ENCODE results near the gene CACNA1F.

The CACNA1F gene

GRCh38 chrX:49212861-49213260 lies 20.3 kb downstream of the CACNA1F start:
- Histone ChIP-seq H3K27me3 (ENCODE audit: insufficient read depth, poor library complexity, severe bottlenecking) (no peaks in the 10 kb centered on the region), H3K27ac (ENCODE audit: poor library complexity, severe bottlenecking) (no peak overlapping the region), H3K9me3 (ENCODE audit: severe bottlenecking) (no peaks in the 10 kb centered on the region), H3K4me1 (ENCODE audit: insufficient read depth, poor library complexity, severe bottlenecking) (no peaks in the 10 kb centered on the region), H3K36me3 (ENCODE audit: low read depth) (no peaks in the 10 kb centered on the region), H3K4me3 (ENCODE audit: severe bottlenecking) (no peak overlapping the region)
- ATAC-seq (ENCODE audit: low read depth) (no peak), DNase-seq (ENCODE audit: low spot score) (no peak)
- no peak for TF ChIP-seq CTCF (IDR thresholded peaks at IDR 0.05; ENCODE audit: poor library complexity, severe bottlenecking)

- no peak overlapping the region for H3K27ac ChIP-seq (ENCODE audit: poor library complexity, severe bottlenecking)
- no peaks in the 10 kb centered on the region for H3K36me3 ChIP-seq (ENCODE audit: low read depth)
- no peaks in the 10 kb centered on the region for H3K9me3 ChIP-seq (ENCODE audit: severe bottlenecking)
- H3K27me3 ChIP-seq (ENCODE audit: insufficient read depth, poor library complexity, severe bottlenecking), result no peaks in the 10 kb centered on the region
- no peak overlapping the region for H3K4me3 ChIP-seq (ENCODE audit: severe bottlenecking)
- TF ChIP-seq CTCF (IDR thresholded peaks at IDR 0.05; ENCODE audit: poor library complexity, severe bottlenecking), result no peak
- ATAC-seq (ENCODE audit: low read depth) (no peak), DNase-seq (ENCODE audit: low spot score) (no peak)
- no peaks in the 10 kb centered on the region for H3K4me1 ChIP-seq (ENCODE audit: insufficient read depth, poor library complexity, severe bottlenecking)
Observed at GRCh38 chrX:49212209-49212608, 20.9 kb downstream of the CACNA1F start.

GRCh38 chrX:49211074-49211473 lies 22.1 kb downstream of the CACNA1F start:
- H3K4me1 ChIP-seq (ENCODE audit: insufficient read depth, poor library complexity, severe bottlenecking), result no peaks in the 10 kb centered on the region
- H3K27me3 ChIP-seq (ENCODE audit: insufficient read depth, poor library complexity, severe bottlenecking), result no peaks in the 10 kb centered on the region
- no peaks in the 10 kb centered on the region for H3K36me3 ChIP-seq (ENCODE audit: low read depth)
- H3K9me3 ChIP-seq (ENCODE audit: severe bottlenecking), result no peaks in the 10 kb centered on the region
- no peak overlapping the region for H3K4me3 ChIP-seq (ENCODE audit: severe bottlenecking)
- H3K27ac ChIP-seq (ENCODE audit: poor library complexity, severe bottlenecking), result no peak overlapping the region
- DNase-seq (ENCODE audit: low spot score) (no peak), ATAC-seq (ENCODE audit: low read depth) (no peak)
- TF ChIP-seq CTCF (IDR thresholded peaks at IDR 0.05; ENCODE audit: poor library complexity, severe bottlenecking), result no peak

GRCh38 chrX:49210406-49210805 lies 22.7 kb downstream of the CACNA1F start:
- DNase-seq (ENCODE audit: low spot score), result no peak
- no peaks in the 10 kb centered on the region for H3K4me1 ChIP-seq (ENCODE audit: insufficient read depth, poor library complexity, severe bottlenecking)
- no peak for ATAC-seq (ENCODE audit: low read depth)
- no peak for TF ChIP-seq CTCF (IDR thresholded peaks at IDR 0.05; ENCODE audit: poor library complexity, severe bottlenecking)
- no peak overlapping the region for H3K4me3 ChIP-seq (ENCODE audit: severe bottlenecking)
- H3K27me3 ChIP-seq (ENCODE audit: insufficient read depth, poor library complexity, severe bottlenecking), result no peaks in the 10 kb centered on the region
- H3K9me3 ChIP-seq (ENCODE audit: severe bottlenecking), result no peaks in the 10 kb centered on the region
- H3K27ac ChIP-seq (ENCODE audit: poor library complexity, severe bottlenecking), result no peak overlapping the region
- no peaks in the 10 kb centered on the region for H3K36me3 ChIP-seq (ENCODE audit: low read depth)

GRCh38 chrX:49209434-49210251 lies 23.5 kb downstream of the CACNA1F start:
- Histone ChIP-seq H3K9me3 (ENCODE audit: severe bottlenecking) (no peaks in the 10 kb centered on the region), H3K4me1 (ENCODE audit: insufficient read depth, poor library complexity, severe bottlenecking) (no peaks in the 10 kb centered on the region), H3K36me3 (ENCODE audit: low read depth) (no peaks in the 10 kb centered on the region), H3K27me3 (ENCODE audit: insufficient read depth, poor library complexity, severe bottlenecking) (no peaks in the 10 kb centered on the region), H3K4me3 (ENCODE audit: severe bottlenecking) (no peak overlapping the region), H3K27ac (ENCODE audit: poor library complexity, severe bottlenecking) (no peak overlapping the region)
- TF ChIP-seq CTCF (IDR thresholded peaks at IDR 0.05; ENCODE audit: poor library complexity, severe bottlenecking), result no peak
- no peak for ATAC-seq (ENCODE audit: low read depth)
- DNase-seq (ENCODE audit: low spot score), result no peak
